ENCODE results near the gene LCP2. TPM values are rescaled to one million over a fixed set of nuclear protein-coding genes. Genes with fewer than 3 reads are reported as not detected.

The LCP2 gene
- total and polyA plus RNA-seq, 10 of the 15 experiments (the other 5 are each of a cell fraction or from before 2014, with no cell fraction given) = 8.0 to 50.5 (median 20.6) TPM

DNA sequence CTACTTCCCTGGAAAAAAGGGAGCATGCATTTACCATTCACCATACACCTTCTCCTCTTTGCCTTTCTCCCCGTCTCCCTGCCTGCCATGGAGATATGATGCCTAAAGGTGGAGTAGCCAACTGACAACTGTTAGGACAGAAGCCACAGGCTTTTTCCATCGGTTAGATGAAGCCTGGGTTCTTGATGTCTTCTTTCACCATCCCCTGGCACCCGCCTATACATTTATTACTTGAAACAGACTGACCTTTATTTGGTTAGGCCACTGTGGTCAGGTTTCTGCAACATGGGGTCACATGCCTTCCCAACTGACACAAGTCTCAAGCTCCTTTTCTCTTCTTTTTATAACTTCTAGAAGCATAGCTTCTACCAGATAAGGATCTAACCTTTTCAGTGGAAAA lies 7.1 kb downstream of the LCP2 start (continued):
- TF ChIP-seq, protein P1, sequence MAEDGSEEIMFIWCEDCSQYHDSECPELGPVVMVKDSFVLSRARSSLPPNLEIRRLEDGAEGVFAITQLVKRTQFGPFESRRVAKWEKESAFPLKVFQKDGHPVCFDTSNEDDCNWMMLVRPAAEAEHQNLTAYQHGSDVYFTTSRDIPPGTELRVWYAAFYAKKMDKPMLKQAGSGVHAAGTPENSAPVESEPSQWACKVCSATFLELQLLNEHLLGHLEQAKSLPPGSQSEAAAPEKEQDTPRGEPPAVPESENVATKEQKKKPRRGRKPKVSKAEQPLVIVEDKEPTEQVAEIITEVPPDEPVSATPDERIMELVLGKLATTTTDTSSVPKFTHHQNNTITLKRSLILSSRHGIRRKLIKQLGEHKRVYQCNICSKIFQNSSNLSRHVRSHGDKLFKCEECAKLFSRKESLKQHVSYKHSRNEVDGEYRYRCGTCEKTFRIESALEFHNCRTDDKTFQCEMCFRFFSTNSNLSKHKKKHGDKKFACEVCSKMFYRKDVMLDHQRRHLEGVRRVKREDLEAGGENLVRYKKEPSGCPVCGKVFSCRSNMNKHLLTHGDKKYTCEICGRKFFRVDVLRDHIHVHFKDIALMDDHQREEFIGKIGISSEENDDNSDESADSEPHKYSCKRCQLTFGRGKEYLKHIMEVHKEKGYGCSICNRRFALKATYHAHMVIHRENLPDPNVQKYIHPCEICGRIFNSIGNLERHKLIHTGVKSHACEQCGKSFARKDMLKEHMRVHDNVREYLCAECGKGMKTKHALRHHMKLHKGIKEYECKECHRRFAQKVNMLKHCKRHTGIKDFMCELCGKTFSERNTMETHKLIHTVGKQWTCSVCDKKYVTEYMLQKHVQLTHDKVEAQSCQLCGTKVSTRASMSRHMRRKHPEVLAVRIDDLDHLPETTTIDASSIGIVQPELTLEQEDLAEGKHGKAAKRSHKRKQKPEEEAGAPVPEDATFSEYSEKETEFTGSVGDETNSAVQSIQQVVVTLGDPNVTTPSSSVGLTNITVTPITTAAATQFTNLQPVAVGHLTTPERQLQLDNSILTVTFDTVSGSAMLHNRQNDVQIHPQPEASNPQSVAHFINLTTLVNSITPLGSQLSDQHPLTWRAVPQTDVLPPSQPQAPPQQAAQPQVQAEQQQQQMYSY (CRISPR knock-in tag; IDR thresholded peaks at IDR 0.05) = no peak
- TF ChIP-seq ZNF274 (IDR thresholded peaks at IDR 0.05; ENCODE audit: insufficient read depth, insufficient read length) (no peak), NFYA (IDR thresholded peaks at IDR 0.05; ENCODE audit: borderline replicate concordance, low read depth, low read length) (no peak), MLLT1 (IDR thresholded peaks at IDR 0.05) (no peak)
- TF ChIP-seq, protein P2, sequence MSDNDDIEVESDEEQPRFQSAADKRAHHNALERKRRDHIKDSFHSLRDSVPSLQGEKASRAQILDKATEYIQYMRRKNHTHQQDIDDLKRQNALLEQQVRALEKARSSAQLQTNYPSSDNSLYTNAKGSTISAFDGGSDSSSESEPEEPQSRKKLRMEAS (IDR thresholded peaks at IDR 0.05; ENCODE audit: low read depth, low read length) = no peak

GRCh38 chr5:170289764-170290163 lies 7.8 kb downstream of the LCP2 start:
- POLR2A ChIA-PET = interaction anchor here (1.2 kb wide), 1 partner anchor 7 kb away, joined by 7 read pairs; no protein-coding TSS in a partner anchor
- TF ChIP-seq RAD51 (IDR thresholded peaks at IDR 0.05) = no peak
- no peak for TF ChIP-seq TCF7 (IDR thresholded peaks at IDR 0.05; ENCODE audit: borderline replicate concordance)
- TF ChIP-seq, protein P3, sequence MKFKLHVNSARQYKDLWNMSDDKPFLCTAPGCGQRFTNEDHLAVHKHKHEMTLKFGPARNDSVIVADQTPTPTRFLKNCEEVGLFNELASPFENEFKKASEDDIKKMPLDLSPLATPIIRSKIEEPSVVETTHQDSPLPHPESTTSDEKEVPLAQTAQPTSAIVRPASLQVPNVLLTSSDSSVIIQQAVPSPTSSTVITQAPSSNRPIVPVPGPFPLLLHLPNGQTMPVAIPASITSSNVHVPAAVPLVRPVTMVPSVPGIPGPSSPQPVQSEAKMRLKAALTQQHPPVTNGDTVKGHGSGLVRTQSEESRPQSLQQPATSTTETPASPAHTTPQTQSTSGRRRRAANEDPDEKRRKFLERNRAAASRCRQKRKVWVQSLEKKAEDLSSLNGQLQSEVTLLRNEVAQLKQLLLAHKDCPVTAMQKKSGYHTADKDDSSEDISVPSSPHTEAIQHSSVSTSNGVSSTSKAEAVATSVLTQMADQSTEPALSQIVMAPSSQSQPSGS (IDR thresholded peaks at IDR 0.05; ENCODE audit: low read length) = no peak
- TF ChIP-seq, protein P4, sequence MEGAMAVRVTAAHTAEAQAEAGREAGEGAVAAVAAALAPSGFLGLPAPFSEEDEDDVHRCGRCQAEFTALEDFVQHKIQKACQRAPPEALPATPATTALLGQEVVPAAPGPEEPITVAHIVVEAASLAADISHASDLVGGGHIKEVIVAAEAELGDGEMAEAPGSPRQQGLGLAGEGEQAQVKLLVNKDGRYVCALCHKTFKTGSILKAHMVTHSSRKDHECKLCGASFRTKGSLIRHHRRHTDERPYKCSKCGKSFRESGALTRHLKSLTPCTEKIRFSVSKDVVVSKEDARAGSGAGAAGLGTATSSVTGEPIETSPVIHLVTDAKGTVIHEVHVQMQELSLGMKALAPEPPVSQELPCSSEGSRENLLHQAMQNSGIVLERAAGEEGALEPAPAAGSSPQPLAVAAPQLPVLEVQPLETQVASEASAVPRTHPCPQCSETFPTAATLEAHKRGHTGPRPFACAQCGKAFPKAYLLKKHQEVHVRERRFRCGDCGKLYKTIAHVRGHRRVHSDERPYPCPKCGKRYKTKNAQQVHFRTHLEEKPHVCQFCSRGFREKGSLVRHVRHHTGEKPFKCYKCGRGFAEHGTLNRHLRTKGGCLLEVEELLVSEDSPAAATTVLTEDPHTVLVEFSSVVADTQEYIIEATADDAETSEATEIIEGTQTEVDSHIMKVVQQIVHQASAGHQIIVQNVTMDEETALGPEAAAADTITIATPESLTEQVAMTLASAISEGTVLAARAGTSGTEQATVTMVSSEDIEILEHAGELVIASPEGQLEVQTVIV (IDR thresholded peaks at IDR 0.05; ENCODE audit: borderline replicate concordance, partially characterized antibody) = no peak
- no peak for TF ChIP-seq JUND (IDR thresholded peaks at IDR 0.05; ENCODE audit: low read depth, low read length)

More at GRCh38 chr5:170289764-170290163, 7.8 kb downstream of the LCP2 start:
- RAD21 ChIA-PET (ENCODE audit: unreplicated experiment) = interaction anchor here (12.6 kb wide), 1 partner anchor 14 kb away, joined by 182 read pairs; no protein-coding TSS in a partner anchor
- Histone ChIP-seq H4K20me1 (ENCODE audit: control insufficient read depth, insufficient read depth) (no peaks in the 10 kb centered on the region), H3K9me3 (replicated peaks; ENCODE audit: control insufficient read depth, insufficient read depth, low read length) (peaks cover 8% of the 10 kb centered on the region), H3K4me1 (ENCODE audit: control insufficient read depth, insufficient read depth, low read length) (peaks cover 10% of the 10 kb centered on the region), H3K79me2 (ENCODE audit: control insufficient read depth, insufficient read depth, low read length) (peaks cover 7% of the 10 kb centered on the region), H3K9ac (ENCODE audit: control insufficient read depth, insufficient read depth, low read length) (no peak overlapping the region), H3K27ac (ENCODE audit: control insufficient read depth, insufficient read depth) (no peak overlapping the region), H3K4me3 (no peak overlapping the region), H3K27me3 (replicated peaks in 1 of 2; ENCODE audit: control insufficient read depth in 2 of 2, insufficient read depth in 2 of 2, low read length in 1 of 2) (no peaks in the 10 kb centered on the region), H3K4me2 (ENCODE audit: control insufficient read depth, insufficient read depth) (no peak overlapping the region), H2AFZ (ENCODE audit: control insufficient read depth, low read depth, low read length) (no peak overlapping the region), H3K36me3 (ENCODE audit: control insufficient read depth in 2 of 2, insufficient read depth in 2 of 2, low read length in 1 of 2) (peaks cover 11 to 16% of the 10 kb centered on the region in 2 experiments; a peak in 3 of 4 replicates)
- in situ Hi-C loops (cut with MboI) = no loop called here
- no TSS peak for BruUV-seq (replicated peaks)
- ATAC-seq (no peak), DNase-seq (ENCODE audit: low read depth, low spot score) (no peak), FAIRE-seq (no peak)
- intact Hi-C loops (cut with micrococcal nuclease; ENCODE audit: unreplicated experiment) = no loop called here
- 92% methylated on average over 4 of the region's 4 CpGs for WGBS (ENCODE audit: insufficient coverage, insufficient replicate concordance, low lambda C conversion rate, missing lambda C conversion rate)
- CTCF ChIA-PET = interaction anchor here (1.5 to 11.3 kb wide), 2 partner anchors 43 to 44 kb away, joined by 4 to 134 read pairs; no protein-coding TSS in a partner anchor
- SMC1A ChIA-PET (ENCODE audit: uncharacterized antibody, unreplicated experiment) = interaction anchor here (0.7 to 23.0 kb wide), 6 partner anchors 7 to 72 kb away, joined by 3 to 451 read pairs (median 21); no protein-coding TSS in a partner anchor
